HAP-1 (cell line): ENCODE data around the gene NHSL1.

Source experiments
- DNase-seq, 2 experiments: peaks; one replicate each; pipeline ENCODE4 v3.0.0-alpha.2; 2016 to 2020; ENCODE audit warnings: low spot score in 2 of 2
- H3K27me3 ChIP-seq: fragments of 250-450 bp; sonication (Bioruptor Pico); 2 replicates; pipeline ENCODE4 v1.5.1; 2020; ENCODE audit warnings: low read depth, mild to moderate bottlenecking, moderate library complexity
- H3K36me3 ChIP-seq: fragments of 250-450 bp; sonication (Bioruptor Pico); replicated peaks from 2 replicates; pipeline ENCODE4 v1.5.1; 2020; ENCODE audit warnings: mild to moderate bottlenecking
- H3K4me1 ChIP-seq: fragments of 250-450 bp; sonication (Bioruptor Pico); 2 replicates; pipeline ENCODE4 v1.5.1; 2020; ENCODE audit warnings: mild to moderate bottlenecking
- H3K4me3 ChIP-seq: fragments of 250-450 bp; sonication (Bioruptor Pico); 2 replicates; pipeline ENCODE4 v1.5.1; 2020; ENCODE audit warnings: mild to moderate bottlenecking, moderate library complexity
- H3K9me3 ChIP-seq: fragments of 250-450 bp; sonication (Bioruptor Pico); 2 replicates; pipeline ENCODE4 v1.5.1; 2020; ENCODE audit warnings: mild to moderate bottlenecking, moderate library complexity
- in situ Hi-C: fragments of 300-500 bp; cut with MboI; formaldehyde crosslinking; loops from 3 replicates; pipeline ENCODE4 v1.14.3; 2020; ENCODE audit warnings: low sequenced_read_pairs, inconsistent platforms, mixed read lengths

The NHSL1 gene

GRCh38 chr6:138500867-138501446 is 1.7 kb upstream of the NHSL1 start:
- in situ Hi-C loops, result no loop called here

GRCh38 chr6:138500045-138500665 is 861 bp upstream of the NHSL1 start:
- Histone ChIP-seq H3K4me3 (peak overlapping the region; percentile 37; the same call in 1 of the 2 replicates), H3K4me1 (peaks cover 26% of the 10 kb centered on the region), H3K36me3 (peaks cover 6% of the 10 kb centered on the region), H3K27me3 (no peaks in the 10 kb centered on the region), H3K9me3 (no peaks in the 10 kb centered on the region)
- DNase-seq, result no peak
- in situ Hi-C loops, result no loop called here

More at GRCh38 chr6:138500867-138501446, 1.7 kb upstream of the NHSL1 start:
- Histone ChIP-seq H3K27me3 (no peaks in the 10 kb centered on the region), H3K4me3 (no peak overlapping the region), H3K4me1 (peaks cover 27% of the 10 kb centered on the region), H3K36me3 (no peaks in the 10 kb centered on the region; the same call in 1 of the 2 replicates), H3K9me3 (no peaks in the 10 kb centered on the region)
- DNase-seq, result no peak

GRCh38 chr6:138498629-138499302 is 528 bp downstream of the NHSL1 start:
- peaks cover 7% of the 10 kb centered on the region for H3K36me3 ChIP-seq
- H3K9me3 ChIP-seq, result no peaks in the 10 kb centered on the region
- DNase-seq, result peak; percentile 35 to 81
- in situ Hi-C loops, result no loop called here
- H3K4me1 ChIP-seq, result peaks cover 30% of the 10 kb centered on the region
- no peaks in the 10 kb centered on the region for H3K27me3 ChIP-seq
- H3K4me3 ChIP-seq, result peak overlapping the region; percentile 37

- in situ Hi-C loops, result no loop called here
- peaks cover 7% of the 10 kb centered on the region for H3K36me3 ChIP-seq
- no peaks in the 10 kb centered on the region for H3K9me3 ChIP-seq
- peaks cover 43% of the 10 kb centered on the region for H3K4me1 ChIP-seq
- H3K27me3 ChIP-seq, result no peaks in the 10 kb centered on the region
- DNase-seq, result no peak
- peak overlapping the region; percentile 37 for H3K4me3 ChIP-seq
Measured at GRCh38 chr6:138497286-138497685, 2.0 kb downstream of the NHSL1 start.

- H3K27me3 ChIP-seq, result no peaks in the 10 kb centered on the region
Measured at GRCh38 chr6:138494312-138494711, 5.0 kb downstream of the NHSL1 start.

DNA sequence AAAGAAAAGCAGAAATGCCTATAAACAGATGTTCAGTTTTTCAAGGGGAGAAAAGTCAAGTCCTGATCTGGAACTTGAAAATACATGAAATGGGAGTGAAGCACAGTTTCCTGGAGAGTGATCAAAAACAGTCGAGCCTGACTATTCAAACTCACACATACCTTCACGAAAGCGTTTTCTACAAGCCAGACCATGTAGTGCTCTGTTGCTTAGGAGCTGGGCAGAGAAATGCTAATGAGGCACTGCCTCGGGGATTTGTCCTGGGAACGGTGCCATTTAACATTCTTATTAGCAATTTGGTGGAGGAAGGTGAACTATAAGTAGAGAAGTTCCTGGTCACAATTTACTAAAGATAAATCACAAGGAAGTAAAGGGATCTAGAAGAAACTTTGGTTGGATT is 5.9 kb downstream of the NHSL1 start:
- in situ Hi-C loops, result no loop called here
- H3K27me3 ChIP-seq, result no peaks in the 10 kb centered on the region
- peak; percentile 83 to 97 for DNase-seq
- no peak overlapping the region for H3K4me3 ChIP-seq
- H3K4me1 ChIP-seq, result peaks cover 51% of the 10 kb centered on the region
- H3K9me3 ChIP-seq, result no peaks in the 10 kb centered on the region
- H3K36me3 ChIP-seq, result peaks cover 14% of the 10 kb centered on the region

More at GRCh38 chr6:138494312-138494711, 5.0 kb downstream of the NHSL1 start:
- Histone ChIP-seq H3K4me3 (no peak overlapping the region), H3K9me3 (no peaks in the 10 kb centered on the region), H3K4me1 (peaks cover 46% of the 10 kb centered on the region), H3K36me3 (peaks cover 14% of the 10 kb centered on the region)
- DNase-seq, result no peak
- in situ Hi-C loops, result no loop called here

GRCh38 chr6:138492871-138493270 is 6.4 kb downstream of the NHSL1 start:
- in situ Hi-C loops, result no loop called here
- Histone ChIP-seq H3K4me3 (no peak overlapping the region), H3K4me1 (peaks cover 51% of the 10 kb centered on the region)

GRCh38 chr6:138492113-138492512 is 7.2 kb downstream of the NHSL1 start:
- DNase-seq, result no peak
- H3K36me3 ChIP-seq, result peaks cover 21% of the 10 kb centered on the region
- no peaks in the 10 kb centered on the region for H3K9me3 ChIP-seq
- H3K4me3 ChIP-seq, result no peak overlapping the region
- H3K27me3 ChIP-seq, result no peaks in the 10 kb centered on the region
- in situ Hi-C loops, result no loop called here
- H3K4me1 ChIP-seq, result peaks cover 59% of the 10 kb centered on the region

More at GRCh38 chr6:138492871-138493270, 6.4 kb downstream of the NHSL1 start:
- Histone ChIP-seq H3K9me3 (no peaks in the 10 kb centered on the region), H3K36me3 (peaks cover 14% of the 10 kb centered on the region), H3K27me3 (no peaks in the 10 kb centered on the region)
- DNase-seq, result no peak

DNA sequence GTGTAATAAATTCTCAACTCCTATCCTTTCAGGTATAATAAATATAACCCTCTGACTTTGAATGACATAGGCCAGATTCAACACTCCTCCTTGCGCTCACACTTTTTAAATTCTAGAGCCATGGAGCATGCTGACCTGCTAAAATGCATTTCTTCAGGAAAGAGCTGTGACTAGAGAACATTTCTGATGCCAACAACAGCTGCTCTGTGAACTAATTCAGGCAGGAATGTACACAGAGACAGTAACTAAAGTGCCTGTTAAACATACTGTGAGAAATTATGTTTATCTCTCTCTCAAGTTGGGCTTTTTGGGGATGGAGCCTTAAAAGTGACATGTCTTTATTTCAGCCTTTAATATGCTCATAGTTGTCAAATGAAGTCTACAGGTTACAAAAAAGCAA is 8.3 kb downstream of the NHSL1 start:
- no peak for DNase-seq
- no peaks in the 10 kb centered on the region for H3K9me3 ChIP-seq
- no peaks in the 10 kb centered on the region for H3K27me3 ChIP-seq
- peaks cover 27% of the 10 kb centered on the region for H3K36me3 ChIP-seq
- no peak overlapping the region for H3K4me3 ChIP-seq
- in situ Hi-C loops, result no loop called here
- peaks cover 64% of the 10 kb centered on the region for H3K4me1 ChIP-seq

GRCh38 chr6:138489846-138490245 is 9.4 kb downstream of the NHSL1 start:
- Histone ChIP-seq H3K9me3 (no peaks in the 10 kb centered on the region), H3K36me3 (peaks cover 20% of the 10 kb centered on the region), H3K4me1 (peaks cover 65% of the 10 kb centered on the region), H3K4me3 (no peak overlapping the region), H3K27me3 (no peaks in the 10 kb centered on the region)
- in situ Hi-C loops, result no loop called here
- DNase-seq, result no peak

- DNase-seq, result no peak
- Histone ChIP-seq H3K27me3 (no peaks in the 10 kb centered on the region), H3K4me1 (peaks cover 61% of the 10 kb centered on the region), H3K9me3 (no peaks in the 10 kb centered on the region), H3K36me3 (peaks cover 30% of the 10 kb centered on the region), H3K4me3 (no peak overlapping the region)
- in situ Hi-C loops, result no loop called here
Measured at GRCh38 chr6:138487102-138487604, 12.1 kb downstream of the NHSL1 start.

DNA sequence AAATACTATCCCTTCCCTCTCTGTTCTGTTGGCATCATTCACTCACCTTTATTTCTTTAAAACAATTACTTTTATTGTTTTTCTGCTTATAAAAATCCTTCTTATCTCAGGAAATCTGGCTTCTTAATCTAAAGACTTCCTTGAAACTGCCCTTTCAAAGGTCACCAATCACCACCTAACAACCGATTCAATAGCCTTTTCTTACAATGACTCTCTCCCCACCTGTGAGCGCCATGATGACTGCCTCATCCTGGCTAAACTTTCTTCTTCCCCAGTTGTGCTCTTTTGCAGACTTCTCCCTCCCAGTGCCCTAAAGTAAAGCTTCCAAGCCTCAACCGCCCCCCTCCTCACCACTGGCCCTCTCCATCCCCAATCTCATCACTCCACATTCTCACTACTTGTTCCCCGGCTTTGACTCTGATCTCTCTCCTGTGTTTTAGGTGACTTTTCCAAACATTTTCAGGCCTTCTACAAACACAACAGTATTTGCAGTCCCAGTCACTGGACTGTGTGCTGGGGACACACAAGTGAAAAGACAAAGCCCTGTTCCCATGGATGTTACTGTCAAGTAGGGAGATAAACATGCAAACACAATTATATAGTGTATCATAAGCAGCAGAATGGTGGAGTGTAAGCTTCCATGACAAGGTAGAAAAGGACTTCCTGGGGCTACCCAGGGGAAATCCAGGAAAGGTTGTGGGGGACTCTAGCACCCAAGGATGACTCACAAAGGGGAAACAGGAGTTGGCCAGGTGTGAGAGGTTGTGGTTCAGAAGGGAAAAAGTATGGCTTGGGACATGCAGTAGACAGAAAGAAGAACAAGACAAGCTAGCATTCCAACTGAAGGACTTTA is 12.8 kb downstream of the NHSL1 start:
- H3K4me1 ChIP-seq, result peaks cover 60% of the 10 kb centered on the region
- DNase-seq, result peak; percentile 34 to 71

GRCh38 chr6:138485586-138486248 is 13.6 kb downstream of the NHSL1 start:
- Histone ChIP-seq H3K9me3 (no peaks in the 10 kb centered on the region), H3K4me3 (no peak overlapping the region), H3K4me1 (peaks cover 57% of the 10 kb centered on the region), H3K27me3 (no peaks in the 10 kb centered on the region), H3K36me3 (peaks cover 23% of the 10 kb centered on the region)
- in situ Hi-C loops, result no loop called here
- peak; percentile 89 to 99 for DNase-seq

More for the DNA sequence above, 12.8 kb downstream of the NHSL1 start:
- in situ Hi-C loops, result no loop called here
- Histone ChIP-seq H3K27me3 (no peaks in the 10 kb centered on the region), H3K4me3 (no peak overlapping the region), H3K36me3 (peaks cover 27% of the 10 kb centered on the region), H3K9me3 (no peaks in the 10 kb centered on the region)
